Common myeloid progenitor, CD34-positive (primary cell): Measurements from ENCODE around the gene MACC1.

ENCODE experiments used
- CTCF ChIA-PET: fragments of 350-600 bp; sonication (Branson Sonifier 250); formaldehyde crosslinking; loops from one replicate; lab custom pipeline; 2021; ENCODE audit warnings: antibody characterized with exemption; lab: Charles Lee
- POLR2A ChIA-PET: fragments of 350-600 bp; sonication (Branson Sonifier 250); formaldehyde crosslinking; loops from one replicate; lab custom pipeline; 2021; ENCODE audit warnings: antibody characterized with exemption; lab: Charles Lee
- DNase-seq, 3 donors: peaks; one replicate each; pipeline versions ENCODE4 v3.0.0 to v3.0.0-alpha.2; 2013
- H3K27ac ChIP-seq, 2 experiments: 1 replicate in 1 of 2; 2 replicates in 1 of 2; pipeline ENCODE4 v1.7.0; 2013; ENCODE audit warnings: inconsistent platforms in 2 of 2, low read length in 2 of 2, mild to moderate bottlenecking in 2 of 2, low read depth in 1 of 2, moderate library complexity in 1 of 2; ENCODE audit not compliant: severe bottlenecking in 2 of 2, insufficient read depth in 1 of 2, poor library complexity in 1 of 2
- H3K27me3 ChIP-seq, 5 experiments: replicated peaks in 2 of 5; 1 replicate in 3 of 5; 2 replicates in 2 of 5; pipeline versions ENCODE4 v1.6.1 to v1.7.0; 2013; ENCODE audit warnings: low read length in 4 of 5, mild to moderate bottlenecking in 2 of 5, moderate library complexity in 2 of 5, inconsistent platforms in 1 of 5; ENCODE audit not compliant: insufficient read depth in 5 of 5, control insufficient read depth in 4 of 5
- H3K36me3 ChIP-seq, 4 experiments: 1 replicate in 2 of 4; 2 replicates in 2 of 4; pipeline versions ENCODE4 v1.6.1 to v1.7.0; 2013; ENCODE audit warnings: low read length in 3 of 4, control low read depth in 1 of 4, mild to moderate bottlenecking in 1 of 4; ENCODE audit not compliant: control insufficient read depth in 4 of 4, insufficient read depth in 4 of 4
- H3K4me1 ChIP-seq, 4 experiments: 1 replicate in 3 of 4; 2 replicates in 1 of 4; pipeline versions ENCODE4 v1.6.1 to v1.7.1; 2013; ENCODE audit warnings: low read length in 3 of 4, mild to moderate bottlenecking in 3 of 4, control low read depth in 1 of 4, inconsistent platforms in 1 of 4, moderate library complexity in 1 of 4; ENCODE audit not compliant: control insufficient read depth in 4 of 4, insufficient read depth in 4 of 4; ENCODE audit errors: control extremely low read depth in 1 of 4
- H3K4me3 ChIP-seq, 7 experiments: 1 replicate in 4 of 7; 2 replicates in 3 of 7; pipeline versions ENCODE4 v1.5.1 to v1.7.0; 2013; ENCODE audit warnings: mild to moderate bottlenecking in 7 of 7, low read length in 6 of 7, moderate library complexity in 6 of 7, inconsistent platforms in 2 of 7, low read depth in 2 of 7, control low read depth in 1 of 7; ENCODE audit not compliant: insufficient read depth in 4 of 7, control insufficient read depth in 1 of 7; ENCODE audit errors: extremely low read depth in 1 of 7
- H3K9me3 ChIP-seq, 5 experiments: 1 replicate in 4 of 5; 2 replicates in 1 of 5; pipeline versions ENCODE4 v1.6.1 to v1.7.1; 2013; ENCODE audit warnings: low read length in 4 of 5, mild to moderate bottlenecking in 2 of 5, inconsistent platforms in 1 of 5, low read depth in 1 of 5, moderate library complexity in 1 of 5; ENCODE audit not compliant: control insufficient read depth in 4 of 5, insufficient read depth in 2 of 5; ENCODE audit errors: control extremely low read depth in 1 of 5
- WGBS: methylation state at CpG from one replicate; pipeline ENCODE4 v1.1.5; 2013; ENCODE audit not compliant: insufficient coverage; 5-methylcytosine and 5-hydroxymethylcytosine counted together

Gene MACC1

DNA sequence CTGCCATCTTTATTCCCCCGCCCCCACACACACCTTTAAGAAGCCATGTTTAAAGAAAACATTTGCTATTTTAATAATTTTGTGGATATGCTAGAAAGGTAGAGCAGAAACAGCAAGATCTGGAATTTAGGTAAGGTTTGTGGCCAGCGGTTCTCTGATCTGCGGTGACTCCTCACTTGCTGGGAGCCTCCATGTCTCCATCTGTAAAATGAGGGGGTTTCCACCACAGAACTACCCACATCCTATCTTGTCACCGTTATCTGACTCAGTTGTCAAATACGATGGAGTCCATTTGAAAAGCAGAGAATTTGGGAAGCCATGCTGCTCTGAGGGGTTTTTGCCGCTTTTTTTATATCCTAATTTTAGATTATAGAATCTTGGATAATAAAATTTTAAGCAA, 23.3 kb downstream of the MACC1 start:
- POLR2A ChIA-PET = interaction anchor here (0.7 kb wide), 1 partner anchor 51 kb away, joined by 5 read pairs; no protein-coding TSS in a partner anchor
- CTCF ChIA-PET = interaction anchor here (1.0 to 1.4 kb wide), 3 partner anchors 14 to 27 kb away, joined by 3 to 4 read pairs (median 4); no protein-coding TSS in a partner anchor
- DNase-seq = no peak
- Histone ChIP-seq H3K27me3 (no peaks in the 10 kb centered on the region), H3K27ac (no peak overlapping the region), H3K4me3 (no peak overlapping the region), H3K4me1 (peaks cover 9 to 31% (median 22%) of the 10 kb centered on the region in 4 experiments), H3K9me3 (peaks cover 0 to 7% (median 3%) of the 10 kb centered on the region in 5 experiments), H3K36me3 (peaks cover 0 to 11% (median 4%) of the 10 kb centered on the region in 4 experiments)
- 94% methylated on average over 2 of the region's 6 CpGs for WGBS

DNA sequence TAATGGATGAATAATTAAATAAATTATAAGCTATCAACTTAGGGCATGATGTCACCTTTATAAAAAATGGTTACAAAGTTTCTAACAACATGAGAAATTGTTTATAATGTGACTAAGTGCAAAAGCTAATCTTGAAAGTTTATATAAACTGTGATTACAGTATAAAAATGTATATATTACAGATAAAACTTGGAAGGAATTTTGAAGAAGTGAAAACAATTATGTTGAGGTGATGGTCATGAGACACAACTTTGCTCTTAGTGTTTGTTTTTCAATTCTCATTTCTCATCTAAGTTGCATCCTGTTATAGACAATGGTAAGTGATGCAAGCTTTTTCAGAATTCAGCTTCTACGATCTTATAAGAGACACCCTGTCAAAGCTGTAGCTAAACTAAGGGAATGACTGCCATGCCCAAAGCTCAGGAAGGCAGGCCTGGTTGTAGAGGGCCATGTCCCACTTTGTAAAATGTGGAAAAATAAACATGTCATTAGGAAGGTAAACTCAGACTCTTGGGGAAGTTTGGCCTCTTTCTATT, 23.9 kb downstream of the MACC1 start:
- DNase-seq = no peak
- ChIA-PET CTCF (interaction anchor here (0.9 to 1.4 kb wide), 4 partner anchors 14 to 120 kb away, joined by 3 to 4 read pairs (median 3); no protein-coding TSS in a partner anchor), POLR2A (interaction anchor here (0.7 kb wide), 1 partner anchor 51 kb away, joined by 5 read pairs; no protein-coding TSS in a partner anchor)
- Histone ChIP-seq H3K9me3 (peaks cover 0 to 7% (median 3%) of the 10 kb centered on the region in 5 experiments), H3K4me1 (peaks cover 5 to 25% (median 16%) of the 10 kb centered on the region in 4 experiments), H3K4me3 (no peak overlapping the region), H3K36me3 (peaks cover 0 to 11% (median 4%) of the 10 kb centered on the region in 4 experiments), H3K27ac (no peak overlapping the region), H3K27me3 (no peaks in the 10 kb centered on the region)
- 86% methylated on average over 1 of the region's 1 CpG for WGBS

DNA sequence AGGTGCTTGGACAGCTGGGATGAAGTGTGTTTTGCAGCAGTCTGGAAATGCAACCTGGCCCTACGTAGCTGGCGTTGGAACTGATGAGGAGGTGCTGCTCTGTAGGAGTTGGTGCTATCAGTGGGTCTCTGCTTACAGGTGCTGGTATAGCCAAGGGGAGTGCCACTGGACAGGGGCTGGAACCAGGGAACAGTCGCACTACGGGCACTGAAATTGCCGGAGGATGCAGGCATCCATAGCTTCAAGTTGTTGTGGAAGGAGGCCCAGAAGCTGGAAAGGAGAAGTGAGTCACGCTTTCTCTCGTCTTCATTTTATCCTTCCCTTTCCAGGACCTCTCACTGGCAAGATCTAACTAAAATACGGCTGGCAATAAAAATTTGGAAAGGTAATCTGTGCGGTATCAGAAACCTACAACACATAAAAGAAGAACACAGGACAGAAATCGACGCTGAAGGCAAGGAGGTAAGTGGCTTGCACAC, 25.8 kb downstream of the MACC1 start:
- H3K36me3 ChIP-seq = peaks cover 0 to 11% (median 7%) of the 10 kb centered on the region in 4 experiments
- ChIA-PET POLR2A (interaction anchor here (1.2 kb wide), 1 partner anchor 33 kb away, joined by 3 read pairs; no protein-coding TSS in a partner anchor), CTCF (interaction anchor here (1.1 to 2.5 kb wide), 4 partner anchors 8 to 143 kb away, joined by 3 to 7 read pairs (median 5); no protein-coding TSS in a partner anchor)
- 96% methylated on average over 5 of the region's 11 CpGs for WGBS
- H3K4me1 ChIP-seq = peaks cover 0 to 13% (median 10%) of the 10 kb centered on the region in 4 experiments
- no peaks in the 10 kb centered on the region for H3K27me3 ChIP-seq
- peaks cover 0 to 17% (median 5%) of the 10 kb centered on the region in 5 experiments for H3K9me3 ChIP-seq
- H3K4me3 ChIP-seq = no peak overlapping the region
- H3K27ac ChIP-seq = no peak overlapping the region
- DNase-seq = peak in 1 of 3 donors; percentile 35

DNA sequence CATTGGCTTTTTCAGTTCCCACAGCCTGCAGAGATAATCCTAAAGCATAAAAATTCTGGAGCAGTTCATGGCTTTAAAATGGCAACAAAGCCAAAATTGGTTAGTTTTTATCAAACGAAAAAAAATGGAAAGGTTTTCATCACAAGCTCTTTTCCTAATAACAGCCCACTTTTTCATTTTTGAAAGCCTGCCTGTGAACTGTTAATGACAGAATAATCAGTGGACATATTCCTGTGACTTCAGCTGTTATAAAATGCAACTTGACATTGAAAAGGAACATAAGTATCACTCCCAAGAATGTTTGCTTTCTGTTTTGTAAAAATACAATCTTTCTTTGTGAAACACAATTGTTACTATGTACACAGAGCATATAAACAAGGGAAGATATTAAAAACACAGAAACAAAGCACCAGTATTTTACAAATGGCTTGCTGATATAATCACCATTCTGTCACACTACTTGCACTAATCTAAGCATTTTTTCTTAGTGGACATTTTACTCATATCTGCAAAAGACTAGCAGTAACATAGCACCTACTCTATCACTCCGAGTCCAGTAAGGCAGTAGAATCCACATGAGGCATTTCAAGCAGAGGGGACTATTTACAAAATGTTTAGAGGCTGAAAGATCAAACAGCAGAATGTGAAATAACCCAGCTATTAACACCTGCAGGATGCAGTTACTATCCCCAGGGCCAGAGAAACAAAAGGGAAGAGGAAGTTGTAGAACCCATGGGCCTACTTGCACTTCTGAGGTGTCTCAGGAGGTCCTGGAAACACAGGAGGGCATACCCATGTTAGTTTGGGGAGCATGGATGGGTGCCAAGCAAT, 26.4 kb downstream of the MACC1 start:
- no CpG with 5 or more reads among the region's 2 CpGs for WGBS

DNA sequence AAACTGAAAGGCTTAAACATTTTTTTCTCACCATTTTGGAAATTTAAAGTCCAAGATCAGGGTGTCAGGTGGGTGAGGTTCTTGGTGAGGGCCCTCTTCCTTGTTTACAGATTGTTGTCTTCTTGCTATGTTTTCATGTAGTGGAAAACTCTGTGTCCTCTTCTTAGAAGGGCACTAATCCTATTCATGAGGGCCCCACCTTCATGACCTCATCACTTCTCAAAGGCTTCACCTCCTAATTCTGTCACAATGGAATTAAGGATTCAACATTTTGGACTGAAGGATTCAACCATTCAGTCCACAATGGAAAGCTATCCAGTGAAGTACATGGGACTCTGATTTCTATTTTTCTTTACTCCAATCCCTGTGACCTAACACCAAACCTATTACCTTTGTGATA, 27.3 kb downstream of the MACC1 start:
- no peaks in the 10 kb centered on the region for H3K27me3 ChIP-seq
- no peak overlapping the region for H3K4me3 ChIP-seq
- H3K36me3 ChIP-seq = peaks cover 0 to 11% (median 7%) of the 10 kb centered on the region in 4 experiments
- ChIA-PET CTCF (interaction anchor here (0.7 to 2.5 kb wide), 5 partner anchors 11 to 125 kb away, joined by 3 to 7 read pairs (median 3); no protein-coding TSS in a partner anchor), POLR2A (no interaction called here)
- H3K9me3 ChIP-seq = peaks cover 0 to 17% (median 5%) of the 10 kb centered on the region in 5 experiments
- H3K27ac ChIP-seq = no peak overlapping the region
- DNase-seq = no peak
- peaks cover 0 to 13% (median 10%) of the 10 kb centered on the region in 4 experiments for H3K4me1 ChIP-seq

More for the DNA sequence above, 26.4 kb downstream of the MACC1 start:
- peaks cover 0 to 17% (median 5%) of the 10 kb centered on the region in 5 experiments for H3K9me3 ChIP-seq
- no peak overlapping the region for H3K4me3 ChIP-seq
- H3K36me3 ChIP-seq = peaks cover 0 to 11% (median 7%) of the 10 kb centered on the region in 4 experiments
- ChIA-PET CTCF (interaction anchor here (1.2 to 2.5 kb wide), 4 partner anchors 8 to 30 kb away, joined by 4 to 7 read pairs (median 6); no protein-coding TSS in a partner anchor), POLR2A (interaction anchor here (1.2 kb wide), 1 partner anchor 33 kb away, joined by 3 read pairs; no protein-coding TSS in a partner anchor)
- H3K4me1 ChIP-seq = peaks cover 0 to 13% (median 10%) of the 10 kb centered on the region in 4 experiments
- no peak overlapping the region for H3K27ac ChIP-seq
- no peaks in the 10 kb centered on the region for H3K27me3 ChIP-seq
- DNase-seq = peak in 2 of 3 donors; percentile 54 to 64

DNA sequence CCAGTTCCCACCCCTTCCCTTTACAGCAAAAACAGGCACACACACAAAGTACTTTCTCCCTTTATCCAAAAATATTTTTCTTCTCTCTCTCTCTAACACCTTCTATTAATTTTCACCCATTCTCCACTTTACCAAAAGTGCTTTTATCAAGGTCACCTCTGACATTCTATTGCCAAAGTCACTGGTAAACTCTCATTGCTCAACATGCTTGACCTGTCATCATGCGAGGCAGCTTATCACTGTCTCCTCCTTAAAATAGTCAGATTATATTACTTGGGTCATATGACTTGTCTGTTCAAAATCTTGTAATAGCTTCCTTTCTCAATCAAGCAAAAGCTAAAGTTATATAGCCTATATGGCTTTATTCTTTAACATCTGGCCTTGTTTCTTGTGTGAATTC, 28.6 kb downstream of the MACC1 start:
- Histone ChIP-seq H3K27ac (no peak overlapping the region), H3K36me3 (peaks cover 0 to 11% (median 7%) of the 10 kb centered on the region in 4 experiments), H3K9me3 (peaks cover 0 to 17% (median 5%) of the 10 kb centered on the region in 5 experiments), H3K4me1 (peaks cover 0 to 13% (median 10%) of the 10 kb centered on the region in 4 experiments), H3K27me3 (no peaks in the 10 kb centered on the region), H3K4me3 (no peak overlapping the region)
- DNase-seq = no peak
- CTCF ChIA-PET = interaction anchor here (1.1 to 2.5 kb wide), 2 partner anchors 12 to 32 kb away, joined by 3 to 7 read pairs; no protein-coding TSS in a partner anchor
- POLR2A ChIA-PET = no interaction called here
- 100% methylated on average over 1 of the region's 1 CpG for WGBS
